Gastroesophageal sphincter (tissue), 4 donors: ENCODE measurements around the gene STIM2. TPM values are rescaled to one million over a fixed set of nuclear protein-coding genes. Genes with fewer than 3 reads are reported as not detected.
"Not testable (repeated sequence)": the region's sequence is repeated elsewhere in the genome, so short reads cannot be mapped to it uniquely, and the experiment has no call there.

Source experiments
- ATAC-seq: fragments of 150-250 bp; one replicate; pipeline ENCODE4 v1.9.1; 2016; ENCODE audit warnings: mild to moderate bottlenecking, moderate library complexity
- H3K27ac ChIP-seq, 4 donors: fragments of 200-600 bp; sonication (generic) in 3 of 4; 1 replicate in 3 of 4; 2 replicates in 1 of 4; pipeline ENCODE4 v1.5.1; 2016 to 2019
- H3K27me3 ChIP-seq: fragments of 200-600 bp; sonication (generic); one replicate; pipeline ENCODE4 v1.5.1; 2019
- H3K36me3 ChIP-seq, 2 donors: fragments of 200-600 bp; sonication (generic); one replicate each; pipeline ENCODE4 v1.5.1; 2019; ENCODE audit warnings: control low read depth in 1 of 2
- H3K4me1 ChIP-seq, 3 donors: fragments of 200-600 bp; sonication (generic); 1 replicate in 2 of 3; 2 replicates in 1 of 3; pipeline ENCODE4 v1.5.1; 2016 to 2019; ENCODE audit warnings: control low read depth in 2 of 3
- H3K4me3 ChIP-seq, 2 donors: fragments of 200-600 bp; sonication (generic); one replicate each; pipeline ENCODE4 v1.5.1; 2019; ENCODE audit warnings: mild to moderate bottlenecking in 1 of 2, moderate library complexity in 1 of 2
- H3K9me3 ChIP-seq, 3 donors: fragments of 200-600 bp; sonication (generic); one replicate each; pipeline ENCODE4 v1.5.1; 2017 to 2019; ENCODE audit warnings: control low read depth in 2 of 3
- EP300 ChIP-seq: sonication (generic); formaldehyde crosslinking; IDR thresholded peaks from one replicate; pipeline ENCODE4 v1.6.1; 2017; ENCODE audit warnings: antibody characterized with exemption, mild to moderate bottlenecking
- POLR2A ChIP-seq, 2 donors: fragments of 450-650 bp; IDR thresholded peaks; one replicate each; pipeline ENCODE4 v1.6.1; 2017; ENCODE audit warnings: antibody characterized with exemption in 2 of 2, mild to moderate bottlenecking in 2 of 2, moderate library complexity in 1 of 2
- POLR2AphosphoS5 ChIP-seq: sonication (generic); formaldehyde crosslinking; IDR thresholded peaks from one replicate; pipeline ENCODE4 v1.6.1; 2017; ENCODE audit warnings: antibody characterized with exemption
- WGBS, 2 donors: methylation state at CpG; one replicate each; pipeline ENCODE4 v1.1.5; 2018; ENCODE audit warnings: low coverage in 1 of 2; 5-methylcytosine and 5-hydroxymethylcytosine counted together
- total RNA-seq, 4 donors: library from RNA; depleted of rRNA; stranded (reverse); fragments of >200 nt; gene quantifications; one replicate each; pipeline ENCODE4 v1.1.0, GENCODE V29; 2016
- TF ChIP-seq, protein P1 (sequence below), 4 experiments: fragments of 200-600 bp in 2 of 4; fragments of 450-650 bp in 2 of 4; sonication (generic) in 1 of 4; IDR thresholded peaks; one replicate each; pipeline ENCODE4 v1.5.1; 2017 to 2019; ENCODE audit warnings: antibody characterized with exemption in 4 of 4, mild to moderate bottlenecking in 2 of 4, moderate library complexity in 2 of 4

STIM2 gene
- total RNA-seq, 4 donors from 2014 or later = 8.4 to 11.6 (median 10.5) TPM

- peak overlapping the region in 1 of 4 donors; percentile 21 for H3K27ac ChIP-seq
- H3K4me1 ChIP-seq = no peaks in the 10 kb centered on the region
- H3K9me3 ChIP-seq = no peaks in the 10 kb centered on the region
- no peak overlapping the region for H3K4me3 ChIP-seq
- TF ChIP-seq, protein P1, sequence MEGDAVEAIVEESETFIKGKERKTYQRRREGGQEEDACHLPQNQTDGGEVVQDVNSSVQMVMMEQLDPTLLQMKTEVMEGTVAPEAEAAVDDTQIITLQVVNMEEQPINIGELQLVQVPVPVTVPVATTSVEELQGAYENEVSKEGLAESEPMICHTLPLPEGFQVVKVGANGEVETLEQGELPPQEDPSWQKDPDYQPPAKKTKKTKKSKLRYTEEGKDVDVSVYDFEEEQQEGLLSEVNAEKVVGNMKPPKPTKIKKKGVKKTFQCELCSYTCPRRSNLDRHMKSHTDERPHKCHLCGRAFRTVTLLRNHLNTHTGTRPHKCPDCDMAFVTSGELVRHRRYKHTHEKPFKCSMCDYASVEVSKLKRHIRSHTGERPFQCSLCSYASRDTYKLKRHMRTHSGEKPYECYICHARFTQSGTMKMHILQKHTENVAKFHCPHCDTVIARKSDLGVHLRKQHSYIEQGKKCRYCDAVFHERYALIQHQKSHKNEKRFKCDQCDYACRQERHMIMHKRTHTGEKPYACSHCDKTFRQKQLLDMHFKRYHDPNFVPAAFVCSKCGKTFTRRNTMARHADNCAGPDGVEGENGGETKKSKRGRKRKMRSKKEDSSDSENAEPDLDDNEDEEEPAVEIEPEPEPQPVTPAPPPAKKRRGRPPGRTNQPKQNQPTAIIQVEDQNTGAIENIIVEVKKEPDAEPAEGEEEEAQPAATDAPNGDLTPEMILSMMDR (IDR thresholded peaks at IDR 0.05) = no peak
- no peak for TF ChIP-seq POLR2AphosphoS5
- TF ChIP-seq EP300 = no peak
- no peak for TF ChIP-seq POLR2A (IDR thresholded peaks at IDR 0.05)
- no peaks in the 10 kb centered on the region for H3K27me3 ChIP-seq
- H3K36me3 ChIP-seq = no peaks in the 10 kb centered on the region
- ATAC-seq = peak; percentile 41
- WGBS, 2 donors = 35 to 51% methylated on average over 6 to 8 of the region's 9 CpGs
Observed at GRCh38 chr4:26826721-26827120, 33.9 kb upstream of the STIM2 start.

DNA sequence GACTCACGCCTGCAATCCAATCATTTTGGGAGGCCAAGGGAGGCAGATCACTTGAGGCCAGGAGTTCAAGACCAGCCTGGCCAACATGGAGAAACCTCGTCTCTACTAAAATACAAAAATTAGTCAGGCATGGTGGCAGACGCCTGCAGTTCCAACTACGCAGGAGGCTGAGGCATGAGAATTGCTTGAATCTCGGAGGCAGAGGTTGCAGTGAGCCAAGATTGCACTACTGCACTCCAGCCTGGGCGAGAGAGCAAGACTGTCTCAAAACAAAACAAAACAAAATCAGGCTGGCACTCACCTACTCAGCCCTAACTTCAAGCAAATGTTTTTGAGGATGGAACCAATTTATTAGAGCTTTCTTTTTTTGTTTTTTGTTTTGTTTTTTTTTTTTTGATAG is 33.3 kb upstream of the STIM2 start:
- not testable (repeated sequence) for H3K27ac ChIP-seq, H3K27me3 ChIP-seq, H3K36me3 ChIP-seq, H3K4me1 ChIP-seq, H3K4me3 ChIP-seq, H3K9me3 ChIP-seq, ATAC-seq
- 87 to 92% methylated on average over 5 to 6 of the region's 6 CpGs for WGBS, 2 donors

GRCh38 chr4:26827798-26828197 is 32.8 kb upstream of the STIM2 start:
- ATAC-seq = no peak

DNA sequence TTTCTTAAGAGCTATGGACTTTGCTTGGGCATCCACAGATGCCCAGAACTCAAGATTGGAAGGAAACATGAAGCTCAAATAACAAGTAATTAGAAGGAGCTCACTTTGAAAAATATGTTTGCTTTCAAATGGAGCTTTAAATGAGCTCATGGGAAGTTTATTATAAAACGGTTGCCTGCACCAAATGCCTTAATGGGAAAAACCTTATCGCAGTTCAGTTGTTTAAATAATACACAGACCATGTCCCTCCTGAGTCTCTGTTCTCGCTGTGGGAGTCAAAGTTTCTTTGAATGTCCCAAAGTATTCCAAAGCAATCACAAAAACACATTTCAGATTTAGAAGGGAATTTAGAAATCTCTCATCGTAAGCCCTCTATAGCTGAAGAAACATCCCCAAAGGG is 31.6 kb upstream of the STIM2 start:
- Histone ChIP-seq H3K9me3 (no peaks in the 10 kb centered on the region), H3K27me3 (no peaks in the 10 kb centered on the region), H3K36me3 (no peaks in the 10 kb centered on the region), H3K27ac (no peak overlapping the region), H3K4me3 (no peak overlapping the region), H3K4me1 (no peaks in the 10 kb centered on the region)
- ATAC-seq = no peak
- 51 to 84% methylated on average over 3 to 4 of the region's 4 CpGs for WGBS, 2 donors
- TF ChIP-seq, protein P1 (IDR thresholded peaks at IDR 0.05) = no peak
- TF ChIP-seq POLR2AphosphoS5 (no peak), EP300 (no peak)

More at GRCh38 chr4:26827798-26828197, 32.8 kb upstream of the STIM2 start:
- Histone ChIP-seq H3K4me1 (no peaks in the 10 kb centered on the region), H3K27me3 (no peaks in the 10 kb centered on the region), H3K9me3 (no peaks in the 10 kb centered on the region), H3K36me3 (no peaks in the 10 kb centered on the region), H3K27ac (no peak overlapping the region), H3K4me3 (no peak overlapping the region)
- 95 to 100% methylated on average over 2 to 6 of the region's 6 CpGs for WGBS, 2 donors
- TF ChIP-seq, protein P1 (IDR thresholded peaks at IDR 0.05) = no peak
- TF ChIP-seq POLR2AphosphoS5 (no peak), EP300 (no peak), POLR2A (IDR thresholded peaks at IDR 0.05) (no peak)

- WGBS, 2 donors = 95 to 100% methylated on average over 1 to 2 of the region's 2 CpGs
- ATAC-seq = no peak
- Histone ChIP-seq H3K9me3 (no peaks in the 10 kb centered on the region), H3K27me3 (no peaks in the 10 kb centered on the region), H3K36me3 (no peaks in the 10 kb centered on the region), H3K4me3 (no peak overlapping the region), H3K4me1 (no peaks in the 10 kb centered on the region), H3K27ac (no peak overlapping the region)
- TF ChIP-seq POLR2AphosphoS5 (no peak), EP300 (no peak), POLR2A (IDR thresholded peaks at IDR 0.05) (no peak)
- TF ChIP-seq, protein P1 (IDR thresholded peaks at IDR 0.05) = no peak
Observed at GRCh38 chr4:26830033-26830432, 30.6 kb upstream of the STIM2 start.
